Measurements from ENCODE around the gene IFITM1. TPM values are rescaled to one million over a fixed set of nuclear protein-coding genes. Genes with fewer than 3 reads are reported as not detected.

Gene IFITM1
- total and polyA plus RNA-seq, 9 of the 15 experiments (the other 6 are each of a cell fraction or from before 2014, with no cell fraction given): 691 to 5,579 (median 974) TPM

DNA sequence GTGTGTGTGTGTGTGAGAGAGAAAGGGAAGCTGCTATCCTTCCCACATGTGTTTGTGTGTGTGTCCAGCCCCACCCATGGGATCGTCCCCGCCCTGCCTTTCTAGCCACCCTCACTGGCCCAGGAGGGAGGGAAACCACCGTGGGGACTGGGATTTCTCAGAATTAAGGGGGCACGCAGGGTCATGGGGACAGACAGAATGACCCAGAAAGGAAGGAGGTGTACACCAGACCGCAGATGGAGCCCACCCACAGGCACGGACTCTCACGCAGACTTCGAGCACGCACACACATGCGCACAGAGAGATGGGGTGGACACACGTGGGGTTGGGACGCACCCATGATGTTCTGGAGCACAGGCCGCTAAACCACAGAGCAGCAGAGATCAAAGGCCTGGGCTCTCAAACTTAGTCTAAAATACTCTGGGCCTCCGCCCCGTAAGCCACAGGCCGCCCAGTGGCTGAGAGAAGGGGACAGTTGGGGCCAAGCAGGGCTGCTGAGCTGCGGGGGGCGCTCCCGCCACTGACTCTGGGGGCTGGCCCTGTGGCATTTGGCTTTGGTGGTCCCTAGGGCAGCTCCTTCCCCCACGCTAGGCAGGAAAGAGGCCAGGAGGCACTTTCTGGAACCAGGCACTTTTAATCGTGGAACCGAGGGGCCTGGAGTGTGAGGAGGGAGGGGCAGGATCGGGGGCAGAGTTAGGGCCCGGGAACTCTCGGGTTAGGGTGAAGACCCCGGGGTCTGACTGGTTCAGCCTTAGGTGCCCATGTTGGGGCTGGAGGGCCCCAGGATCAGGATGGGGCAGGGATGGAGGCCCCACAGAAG is 16.0 kb upstream of the IFITM1 start (continued):
- TF ChIP-seq, protein P1, sequence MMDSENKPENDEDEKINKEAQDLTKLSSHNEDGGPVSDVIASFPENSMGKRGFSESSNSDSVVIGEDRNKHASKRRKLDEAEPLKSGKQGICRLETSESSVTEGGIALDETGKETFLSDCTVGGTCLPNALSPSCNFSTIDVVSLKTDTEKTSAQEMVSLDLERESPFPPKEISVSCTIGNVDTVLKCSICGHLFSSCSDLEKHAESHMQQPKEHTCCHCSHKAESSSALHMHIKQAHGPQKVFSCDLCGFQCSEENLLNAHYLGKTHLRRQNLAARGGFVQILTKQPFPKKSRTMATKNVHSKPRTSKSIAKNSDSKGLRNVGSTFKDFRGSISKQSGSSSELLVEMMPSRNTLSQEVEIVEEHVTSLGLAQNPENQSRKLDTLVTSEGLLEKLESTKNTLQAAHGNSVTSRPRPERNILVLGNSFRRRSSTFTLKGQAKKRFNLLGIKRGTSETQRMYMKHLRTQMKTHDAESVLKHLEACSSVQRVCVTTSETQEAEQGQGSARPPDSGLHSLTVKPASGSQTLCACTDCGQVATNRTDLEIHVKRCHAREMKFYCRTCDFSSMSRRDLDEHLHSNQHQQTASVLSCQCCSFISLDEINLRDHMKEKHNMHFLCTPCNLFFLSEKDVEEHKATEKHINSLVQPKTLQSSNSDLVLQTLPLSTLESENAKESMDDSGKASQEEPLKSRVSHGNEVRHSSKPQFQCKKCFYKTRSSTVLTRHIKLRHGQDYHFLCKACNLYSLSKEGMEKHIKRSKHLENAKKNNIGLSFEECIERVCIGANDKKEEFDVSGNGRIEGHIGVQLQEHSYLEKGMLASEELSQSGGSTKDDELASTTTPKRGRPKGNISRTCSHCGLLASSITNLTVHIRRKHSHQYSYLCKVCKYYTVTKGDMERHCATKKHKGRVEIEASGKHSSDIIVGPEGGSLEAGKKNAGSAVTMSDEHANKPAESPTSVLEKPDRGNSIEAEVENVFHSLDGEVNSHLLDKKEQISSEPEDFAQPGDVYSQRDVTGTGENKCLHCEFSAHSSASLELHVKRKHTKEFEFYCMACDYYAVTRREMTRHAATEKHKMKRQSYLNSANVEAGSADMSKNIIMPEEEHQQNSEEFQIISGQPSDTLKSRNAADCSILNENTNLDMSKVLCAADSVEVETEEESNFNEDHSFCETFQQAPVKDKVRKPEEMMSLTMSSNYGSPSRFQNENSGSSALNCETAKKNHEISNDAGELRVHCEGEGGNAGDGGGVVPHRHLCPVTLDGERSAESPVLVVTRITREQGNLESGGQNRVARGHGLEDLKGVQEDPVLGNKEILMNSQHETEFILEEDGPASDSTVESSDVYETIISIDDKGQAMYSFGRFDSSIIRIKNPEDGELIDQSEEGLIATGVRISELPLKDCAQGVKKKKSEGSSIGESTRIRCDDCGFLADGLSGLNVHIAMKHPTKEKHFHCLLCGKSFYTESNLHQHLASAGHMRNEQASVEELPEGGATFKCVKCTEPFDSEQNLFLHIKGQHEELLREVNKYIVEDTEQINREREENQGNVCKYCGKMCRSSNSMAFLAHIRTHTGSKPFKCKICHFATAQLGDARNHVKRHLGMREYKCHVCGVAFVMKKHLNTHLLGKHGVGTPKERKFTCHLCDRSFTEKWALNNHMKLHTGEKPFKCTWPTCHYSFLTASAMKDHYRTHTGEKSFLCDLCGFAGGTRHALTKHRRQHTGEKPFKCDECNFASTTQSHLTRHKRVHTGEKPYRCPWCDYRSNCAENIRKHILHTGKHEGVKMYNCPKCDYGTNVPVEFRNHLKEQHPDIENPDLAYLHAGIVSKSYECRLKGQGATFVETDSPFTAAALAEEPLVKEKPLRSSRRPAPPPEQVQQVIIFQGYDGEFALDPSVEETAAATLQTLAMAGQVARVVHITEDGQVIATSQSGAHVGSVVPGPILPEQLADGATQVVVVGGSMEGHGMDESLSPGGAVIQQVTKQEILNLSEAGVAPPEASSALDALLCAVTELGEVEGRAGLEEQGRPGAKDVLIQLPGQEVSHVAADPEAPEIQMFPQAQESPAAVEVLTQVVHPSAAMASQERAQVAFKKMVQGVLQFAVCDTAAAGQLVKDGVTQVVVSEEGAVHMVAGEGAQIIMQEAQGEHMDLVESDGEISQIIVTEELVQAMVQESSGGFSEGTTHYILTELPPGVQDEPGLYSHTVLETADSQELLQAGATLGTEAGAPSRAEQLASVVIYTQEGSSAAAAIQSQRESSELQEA (IDR thresholded peaks at IDR 0.05; ENCODE audit: low read depth): no peak
- TF ChIP-seq, protein P2, sequence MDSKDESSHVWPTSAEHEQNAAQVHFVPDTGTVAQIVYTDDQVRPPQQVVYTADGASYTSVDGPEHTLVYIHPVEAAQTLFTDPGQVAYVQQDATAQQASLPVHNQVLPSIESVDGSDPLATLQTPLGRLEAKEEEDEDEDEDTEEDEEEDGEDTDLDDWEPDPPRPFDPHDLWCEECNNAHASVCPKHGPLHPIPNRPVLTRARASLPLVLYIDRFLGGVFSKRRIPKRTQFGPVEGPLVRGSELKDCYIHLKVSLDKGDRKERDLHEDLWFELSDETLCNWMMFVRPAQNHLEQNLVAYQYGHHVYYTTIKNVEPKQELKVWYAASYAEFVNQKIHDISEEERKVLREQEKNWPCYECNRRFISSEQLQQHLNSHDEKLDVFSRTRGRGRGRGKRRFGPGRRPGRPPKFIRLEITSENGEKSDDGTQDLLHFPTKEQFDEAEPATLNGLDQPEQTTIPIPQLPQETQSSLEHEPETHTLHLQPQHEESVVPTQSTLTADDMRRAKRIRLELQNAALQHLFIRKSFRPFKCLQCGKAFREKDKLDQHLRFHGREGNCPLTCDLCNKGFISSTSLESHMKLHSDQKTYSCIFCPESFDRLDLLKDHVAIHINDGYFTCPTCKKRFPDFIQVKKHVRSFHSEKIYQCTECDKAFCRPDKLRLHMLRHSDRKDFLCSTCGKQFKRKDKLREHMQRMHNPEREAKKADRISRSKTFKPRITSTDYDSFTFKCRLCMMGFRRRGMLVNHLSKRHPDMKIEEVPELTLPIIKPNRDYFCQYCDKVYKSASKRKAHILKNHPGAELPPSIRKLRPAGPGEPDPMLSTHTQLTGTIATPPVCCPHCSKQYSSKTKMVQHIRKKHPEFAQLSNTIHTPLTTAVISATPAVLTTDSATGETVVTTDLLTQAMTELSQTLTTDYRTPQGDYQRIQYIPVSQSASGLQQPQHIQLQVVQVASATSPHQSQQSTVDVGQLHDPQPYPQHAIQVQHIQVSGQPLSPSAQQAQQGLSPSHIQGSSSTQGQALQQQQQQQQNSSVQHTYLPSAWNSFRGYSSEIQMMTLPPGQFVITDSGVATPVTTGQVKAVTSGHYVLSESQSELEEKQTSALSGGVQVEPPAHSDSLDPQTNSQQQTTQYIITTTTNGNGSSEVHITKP (IDR thresholded peaks at IDR 0.05; ENCODE audit: partially characterized antibody): peak; percentile 76

Data from K562 (cell line).